GM10248 (cell line): Measurements from ENCODE around the gene ARHGAP31.
A peak's percentile ranks its signal among the peaks of the same experiment; 100 is the strongest.
"Not testable (repeated sequence)": the region's sequence is repeated elsewhere in the genome, so short reads cannot be mapped to it uniquely, and the experiment has no call there.

ENCODE experiments used
- CTCF ChIA-PET: fragments of 300-600 bp; sonication (Branson Sonifier 250); formaldehyde crosslinking; extraction: SDS; loops from one replicate; lab custom pipeline; 2021; ENCODE audit warnings: antibody characterized with exemption; lab: Yijun Ruan, JAX
- POLR2A ChIA-PET: fragments of 350-650 bp; sonication (Branson Sonifier 250); formaldehyde crosslinking; extraction: SDS; loops from one replicate; lab custom pipeline; 2020; ENCODE audit warnings: antibody characterized with exemption; lab: Yijun Ruan, JAX
- DNase-seq: peaks from one replicate; pipeline ENCODE4 v3.0.0; 2012; ENCODE audit errors: extremely low spot score
- CTCF ChIP-seq: IDR thresholded peaks from 2 replicates; pipeline ENCODE4 v1.5.1; 2012; ENCODE audit warnings: mild to moderate bottlenecking, low read depth; ENCODE audit errors: extremely low read depth, missing control alignments, control extremely low read depth

ARHGAP31 gene

GRCh38 chr3:119258915-119259314 lies 35.3 kb upstream of the ARHGAP31 start:
- DNase-seq: peak; percentile 31
- POLR2A ChIA-PET: interaction anchor here (1.5 kb wide), 1 partner anchor 21 kb away, joined by 3 read pairs; no protein-coding TSS in a partner anchor
- CTCF ChIA-PET: interaction anchor here (1.1 to 3.1 kb wide), 7 partner anchors 10 to 422 kb away, joined by 3 to 25 read pairs (median 4); partner anchors contain the start of gene B4GALT4

GRCh38 chr3:119259821-119260220 lies 34.4 kb upstream of the ARHGAP31 start:
- ChIA-PET CTCF (interaction anchor here (1.3 to 3.1 kb wide), 4 partner anchors 11 to 378 kb away, joined by 3 to 25 read pairs (median 4); partner anchors contain the start of gene B4GALT4), POLR2A (no interaction called here)
- no peak for TF ChIP-seq CTCF
- DNase-seq: no peak

More at GRCh38 chr3:119258915-119259314, 35.3 kb upstream of the ARHGAP31 start:
- TF ChIP-seq CTCF: no peak

GRCh38 chr3:119261055-119261454 lies 33.1 kb upstream of the ARHGAP31 start:
- TF ChIP-seq CTCF: no peak
- DNase-seq: no peak
- ChIA-PET POLR2A (no interaction called here), CTCF (interaction anchor here (1.4 kb wide), 1 partner anchor 20 kb away, joined by 3 read pairs; no protein-coding TSS in a partner anchor)

- POLR2A ChIA-PET, DNase-seq: not testable (repeated sequence)
- CTCF ChIA-PET: interaction anchor here (1.6 to 2.1 kb wide), 2 partner anchors 29 to 83 kb away, joined by 4 to 5 read pairs; partner anchors contain the start of gene B4GALT4
Observed at GRCh38 chr3:119270212-119270611, 24.0 kb upstream of the ARHGAP31 start.

- no peak for TF ChIP-seq CTCF
- ChIA-PET POLR2A (no interaction called here), CTCF (interaction anchor here (0.7 to 4.1 kb wide), 8 partner anchors 15 to 404 kb away, joined by 3 to 26 read pairs (median 4); partner anchors contain the start of gene B4GALT4)
- DNase-seq: no peak
Observed at GRCh38 chr3:119276680-119277079, 17.5 kb upstream of the ARHGAP31 start.

- no peak for DNase-seq
- POLR2A ChIA-PET: no interaction called here
- CTCF ChIA-PET: no interaction called here
- no peak for TF ChIP-seq CTCF
Observed at GRCh38 chr3:119279101-119279554, 15.1 kb upstream of the ARHGAP31 start.

- no peak for TF ChIP-seq CTCF
- CTCF ChIA-PET: no interaction called here
- POLR2A ChIA-PET: no interaction called here
- no peak for DNase-seq
Observed at GRCh38 chr3:119279584-119280243, 14.5 kb upstream of the ARHGAP31 start.
